Measurements from ENCODE around the gene GNA15.

Gene GNA15

DNA sequence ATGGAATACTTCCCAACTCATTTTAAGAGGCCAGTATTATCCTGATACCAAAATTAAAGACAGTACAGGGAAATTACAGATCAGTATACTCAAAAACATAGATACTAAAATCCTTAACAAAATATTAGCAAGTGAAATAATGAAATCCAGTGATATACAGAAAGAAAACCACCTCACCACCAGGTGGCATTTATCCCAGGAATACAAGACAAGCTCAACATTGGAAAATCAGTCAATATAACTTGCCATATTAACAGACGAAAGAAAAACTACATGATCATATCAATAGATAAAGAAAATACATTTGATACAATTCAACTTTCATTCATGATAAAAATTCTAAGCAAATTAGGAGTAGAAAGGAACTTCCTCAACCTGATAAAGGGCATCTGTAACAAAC is 6.7 kb upstream of the GNA15 start:
- Histone ChIP-seq H3K36me3 (ENCODE audit: control insufficient read depth in 2 of 2, insufficient read depth in 1 of 2, low read length in 2 of 2) (no peaks in the 10 kb centered on the region), H3K9me3 (ENCODE audit: control insufficient read depth, insufficient read depth, low read depth, low read length) (no peaks in the 10 kb centered on the region), H3K27ac (ENCODE audit: extremely low read depth, low read depth, low read length) (no peak overlapping the region), H3K4me3 (ENCODE audit: low read depth, low read length) (no peak overlapping the region), H3K4me1 (ENCODE audit: control insufficient read depth, insufficient read depth, low read length) (no peaks in the 10 kb centered on the region)
- TF ChIP-seq, protein P1, sequence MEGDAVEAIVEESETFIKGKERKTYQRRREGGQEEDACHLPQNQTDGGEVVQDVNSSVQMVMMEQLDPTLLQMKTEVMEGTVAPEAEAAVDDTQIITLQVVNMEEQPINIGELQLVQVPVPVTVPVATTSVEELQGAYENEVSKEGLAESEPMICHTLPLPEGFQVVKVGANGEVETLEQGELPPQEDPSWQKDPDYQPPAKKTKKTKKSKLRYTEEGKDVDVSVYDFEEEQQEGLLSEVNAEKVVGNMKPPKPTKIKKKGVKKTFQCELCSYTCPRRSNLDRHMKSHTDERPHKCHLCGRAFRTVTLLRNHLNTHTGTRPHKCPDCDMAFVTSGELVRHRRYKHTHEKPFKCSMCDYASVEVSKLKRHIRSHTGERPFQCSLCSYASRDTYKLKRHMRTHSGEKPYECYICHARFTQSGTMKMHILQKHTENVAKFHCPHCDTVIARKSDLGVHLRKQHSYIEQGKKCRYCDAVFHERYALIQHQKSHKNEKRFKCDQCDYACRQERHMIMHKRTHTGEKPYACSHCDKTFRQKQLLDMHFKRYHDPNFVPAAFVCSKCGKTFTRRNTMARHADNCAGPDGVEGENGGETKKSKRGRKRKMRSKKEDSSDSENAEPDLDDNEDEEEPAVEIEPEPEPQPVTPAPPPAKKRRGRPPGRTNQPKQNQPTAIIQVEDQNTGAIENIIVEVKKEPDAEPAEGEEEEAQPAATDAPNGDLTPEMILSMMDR (tag by site-specific recombination; IDR thresholded peaks at IDR 0.05) = peak; percentile 38; the same call in 1 of the 2 replicates
- TF ChIP-seq ZNF791 (tag by site-specific recombination; IDR thresholded peaks at IDR 0.05) (no peak), ZNF654 (tag by site-specific recombination; IDR thresholded peaks at IDR 0.05; ENCODE audit: low read depth) (peak; percentile 8), GFI1B (tag by site-specific recombination; IDR thresholded peaks at IDR 0.05) (no peak)
- TF ChIP-seq, protein P2, sequence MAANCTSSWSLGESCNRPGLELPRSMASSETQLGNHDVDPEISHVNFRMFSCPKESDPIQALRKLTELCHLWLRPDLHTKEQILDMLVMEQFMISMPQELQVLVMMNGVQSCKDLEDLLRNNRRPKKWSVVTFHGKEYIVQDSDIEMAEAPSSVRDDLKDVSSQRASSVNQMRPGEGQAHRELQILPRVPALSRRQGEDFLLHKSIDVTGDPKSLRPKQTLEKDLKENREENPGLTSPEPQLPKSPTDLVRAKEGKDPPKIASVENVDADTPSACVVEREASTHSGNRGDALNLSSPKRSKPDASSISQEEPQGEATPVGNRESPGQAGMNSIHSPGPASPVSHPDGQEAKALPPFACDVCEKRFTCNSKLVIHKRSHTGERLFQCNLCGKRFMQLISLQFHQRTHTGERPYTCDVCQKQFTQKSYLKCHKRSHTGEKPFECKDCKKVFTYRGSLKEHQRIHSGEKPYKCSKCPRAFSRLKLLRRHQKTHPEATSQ (tag by site-specific recombination; IDR thresholded peaks at IDR 0.05) = no peak
- CTCF ChIA-PET = interaction anchor here (0.6 to 4.6 kb wide), 23 partner anchors 12 to 1589 kb away, joined by 3 to 27 read pairs (median 4); no protein-coding TSS in a partner anchor
- POLR2A ChIA-PET = interaction anchor here (0.7 to 1.3 kb wide), 2 partner anchors 76 to 179 kb away, joined by 3 to 5 read pairs; no protein-coding TSS in a partner anchor

DNA sequence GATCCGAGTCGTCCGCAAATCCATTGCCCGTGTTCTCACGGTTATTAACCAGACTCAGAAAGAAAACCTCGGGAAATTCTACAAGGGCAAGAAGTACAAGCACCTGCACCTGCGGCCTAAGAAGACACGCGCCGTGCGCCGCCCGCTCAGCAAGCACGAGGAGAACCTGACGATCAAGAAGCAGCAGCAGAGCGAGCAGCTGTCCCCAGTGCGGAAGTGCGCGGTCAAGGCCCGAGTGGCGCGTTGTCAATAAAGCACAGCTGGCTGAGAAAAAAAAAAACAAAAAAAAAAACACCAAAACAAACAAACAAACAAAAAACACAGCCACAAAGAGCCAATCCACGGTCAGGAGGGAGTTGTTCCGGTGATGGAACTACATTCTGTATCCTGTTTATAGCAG is 4.7 kb upstream of the GNA15 start:
- H3K9me3 ChIP-seq (ENCODE audit: control insufficient read depth, insufficient read depth, low read depth, low read length) = no peaks in the 10 kb centered on the region
- no peaks in the 10 kb centered on the region for H3K4me1 ChIP-seq (ENCODE audit: control insufficient read depth, insufficient read depth, low read length)
- TF ChIP-seq, protein P3, sequence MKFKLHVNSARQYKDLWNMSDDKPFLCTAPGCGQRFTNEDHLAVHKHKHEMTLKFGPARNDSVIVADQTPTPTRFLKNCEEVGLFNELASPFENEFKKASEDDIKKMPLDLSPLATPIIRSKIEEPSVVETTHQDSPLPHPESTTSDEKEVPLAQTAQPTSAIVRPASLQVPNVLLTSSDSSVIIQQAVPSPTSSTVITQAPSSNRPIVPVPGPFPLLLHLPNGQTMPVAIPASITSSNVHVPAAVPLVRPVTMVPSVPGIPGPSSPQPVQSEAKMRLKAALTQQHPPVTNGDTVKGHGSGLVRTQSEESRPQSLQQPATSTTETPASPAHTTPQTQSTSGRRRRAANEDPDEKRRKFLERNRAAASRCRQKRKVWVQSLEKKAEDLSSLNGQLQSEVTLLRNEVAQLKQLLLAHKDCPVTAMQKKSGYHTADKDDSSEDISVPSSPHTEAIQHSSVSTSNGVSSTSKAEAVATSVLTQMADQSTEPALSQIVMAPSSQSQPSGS (tag by site-specific recombination; IDR thresholded peaks at IDR 0.05; ENCODE audit: low read depth) = no peak
- TF ChIP-seq, protein P4, sequence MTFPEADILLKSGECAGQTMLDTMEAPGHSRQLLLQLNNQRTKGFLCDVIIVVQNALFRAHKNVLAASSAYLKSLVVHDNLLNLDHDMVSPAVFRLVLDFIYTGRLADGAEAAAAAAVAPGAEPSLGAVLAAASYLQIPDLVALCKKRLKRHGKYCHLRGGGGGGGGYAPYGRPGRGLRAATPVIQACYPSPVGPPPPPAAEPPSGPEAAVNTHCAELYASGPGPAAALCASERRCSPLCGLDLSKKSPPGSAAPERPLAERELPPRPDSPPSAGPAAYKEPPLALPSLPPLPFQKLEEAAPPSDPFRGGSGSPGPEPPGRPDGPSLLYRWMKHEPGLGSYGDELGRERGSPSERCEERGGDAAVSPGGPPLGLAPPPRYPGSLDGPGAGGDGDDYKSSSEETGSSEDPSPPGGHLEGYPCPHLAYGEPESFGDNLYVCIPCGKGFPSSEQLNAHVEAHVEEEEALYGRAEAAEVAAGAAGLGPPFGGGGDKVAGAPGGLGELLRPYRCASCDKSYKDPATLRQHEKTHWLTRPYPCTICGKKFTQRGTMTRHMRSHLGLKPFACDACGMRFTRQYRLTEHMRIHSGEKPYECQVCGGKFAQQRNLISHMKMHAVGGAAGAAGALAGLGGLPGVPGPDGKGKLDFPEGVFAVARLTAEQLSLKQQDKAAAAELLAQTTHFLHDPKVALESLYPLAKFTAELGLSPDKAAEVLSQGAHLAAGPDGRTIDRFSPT (tag by site-specific recombination; IDR thresholded peaks at IDR 0.05) = no peak
- TF ChIP-seq, protein P5, sequence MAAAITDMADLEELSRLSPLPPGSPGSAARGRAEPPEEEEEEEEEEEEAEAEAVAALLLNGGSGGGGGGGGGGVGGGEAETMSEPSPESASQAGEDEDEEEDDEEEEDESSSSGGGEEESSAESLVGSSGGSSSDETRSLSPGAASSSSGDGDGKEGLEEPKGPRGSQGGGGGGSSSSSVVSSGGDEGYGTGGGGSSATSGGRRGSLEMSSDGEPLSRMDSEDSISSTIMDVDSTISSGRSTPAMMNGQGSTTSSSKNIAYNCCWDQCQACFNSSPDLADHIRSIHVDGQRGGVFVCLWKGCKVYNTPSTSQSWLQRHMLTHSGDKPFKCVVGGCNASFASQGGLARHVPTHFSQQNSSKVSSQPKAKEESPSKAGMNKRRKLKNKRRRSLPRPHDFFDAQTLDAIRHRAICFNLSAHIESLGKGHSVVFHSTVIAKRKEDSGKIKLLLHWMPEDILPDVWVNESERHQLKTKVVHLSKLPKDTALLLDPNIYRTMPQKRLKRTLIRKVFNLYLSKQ (tag by site-specific recombination; IDR thresholded peaks at IDR 0.05; ENCODE audit: borderline replicate concordance) = no peak
- no peak for TF ChIP-seq GLIS1 (tag by site-specific recombination; IDR thresholded peaks at IDR 0.05)
- TF ChIP-seq ZEB2 (tag by site-specific recombination; IDR thresholded peaks at IDR 0.05) = no peak
- no peak for TF ChIP-seq ZNF426 (tag by site-specific recombination; IDR thresholded peaks at IDR 0.05)
- ChIA-PET POLR2A (no interaction called here), CTCF (interaction anchor here (1.3 to 4.6 kb wide), 2 partner anchors 14 to 33 kb away, joined by 10 to 27 read pairs; no protein-coding TSS in a partner anchor)
- no peak overlapping the region for H3K27ac ChIP-seq (ENCODE audit: extremely low read depth, low read depth, low read length)
- H3K36me3 ChIP-seq (ENCODE audit: control insufficient read depth in 2 of 2, insufficient read depth in 1 of 2, low read length in 2 of 2) = no peaks in the 10 kb centered on the region
- no peak overlapping the region for H3K4me3 ChIP-seq (ENCODE audit: low read depth, low read length)
